HG02938 (cell line): ENCODE data around the gene SLC22A23.

Experiments used
- ATAC-seq: cut with Tn5 transposase; IDR thresholded peaks from one replicate; pipeline ENCODE4 v1.9.1; 2021; ENCODE audit warnings: mild to moderate bottlenecking, moderate library complexity; ENCODE audit not compliant: unreplicated experiment

SLC22A23 gene

GRCh38 chr6:3473773-3474172 lies 16.9 kb upstream of the SLC22A23 start:
- no peak for ATAC-seq

GRCh38 chr6:3471711-3472110 lies 14.9 kb upstream of the SLC22A23 start:
- no peak for ATAC-seq

- ATAC-seq: no peak
Measured at GRCh38 chr6:3471286-3471685, 14.4 kb upstream of the SLC22A23 start.

- no peak for ATAC-seq
Measured at GRCh38 chr6:3468585-3468984, 11.7 kb upstream of the SLC22A23 start.

GRCh38 chr6:3467996-3468395 lies 11.1 kb upstream of the SLC22A23 start:
- ATAC-seq: no peak

- no peak for ATAC-seq
Measured at GRCh38 chr6:3466488-3467219, 9.8 kb upstream of the SLC22A23 start.

- no peak for ATAC-seq
Measured at GRCh38 chr6:3460253-3460652, 3.4 kb upstream of the SLC22A23 start.

GRCh38 chr6:3458706-3459421 lies 2.0 kb upstream of the SLC22A23 start:
- ATAC-seq: no peak

- ATAC-seq: no peak
Measured at GRCh38 chr6:3457710-3458602, 1.1 kb upstream of the SLC22A23 start.

- ATAC-seq: no peak
Measured at GRCh38 chr6:3456395-3456897, 404 bp downstream of the SLC22A23 start.

- ATAC-seq: no peak
Measured at GRCh38 chr6:3455569-3456394, 1.1 kb downstream of the SLC22A23 start.

- ATAC-seq: no peak
Measured at GRCh38 chr6:3455147-3455568, 1.7 kb downstream of the SLC22A23 start.

- ATAC-seq: no peak
Measured at GRCh38 chr6:3454273-3455010, 2.4 kb downstream of the SLC22A23 start.

- no peak for ATAC-seq
Measured at GRCh38 chr6:3453413-3454272, 3.2 kb downstream of the SLC22A23 start.

- ATAC-seq: no peak
Measured at GRCh38 chr6:3451498-3451897, 5.4 kb downstream of the SLC22A23 start.

- no peak for ATAC-seq
Measured at GRCh38 chr6:3450888-3451287, 6.0 kb downstream of the SLC22A23 start.

- ATAC-seq: no peak
Measured at GRCh38 chr6:3449750-3450305, 7.0 kb downstream of the SLC22A23 start.

GRCh38 chr6:3449321-3449720 lies 7.5 kb downstream of the SLC22A23 start:
- ATAC-seq: no peak
